Left kidney (tissue), 2 donors: ENCODE measurements around the gene LYPD4. TPM values are rescaled to one million over a fixed set of nuclear protein-coding genes. Genes with fewer than 3 reads are reported as not detected.

Experiments used
- DNase-seq: peaks from one replicate; pipeline ENCODE4 v3.0.0-alpha.2; 2013
- polyA plus RNA-seq: library from polyadenylated mRNA; unstranded; fragments of 120-200 nt; gene quantifications from one replicate; pipeline ENCODE4 v1.2.1, GENCODE V29; 2013; ENCODE audit not compliant: insufficient read length

LYPD4 gene
- polyA plus RNA-seq, 1 donor: not detected

DNA sequence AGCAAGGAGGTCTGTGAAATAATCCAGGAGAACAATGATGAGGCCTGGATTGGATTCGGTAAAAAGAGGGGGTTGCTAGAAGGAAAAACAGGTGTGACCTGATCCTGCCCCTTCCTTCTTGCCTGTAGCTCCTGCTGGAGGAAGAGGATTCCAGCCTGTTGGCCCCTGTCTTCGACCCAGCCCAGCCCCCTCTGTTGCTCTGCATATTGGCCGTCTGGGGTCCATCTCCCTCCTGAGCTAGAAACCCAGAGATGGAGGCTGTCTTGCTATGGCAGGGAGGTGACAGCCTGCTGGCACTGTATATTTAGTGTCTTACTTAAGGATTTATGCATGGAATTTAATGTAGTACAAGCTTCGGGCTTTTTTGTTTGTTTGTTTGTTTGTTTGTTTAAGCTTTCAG lies 7.0 kb upstream of the LYPD4 start:
- DNase-seq: no peak

DNA sequence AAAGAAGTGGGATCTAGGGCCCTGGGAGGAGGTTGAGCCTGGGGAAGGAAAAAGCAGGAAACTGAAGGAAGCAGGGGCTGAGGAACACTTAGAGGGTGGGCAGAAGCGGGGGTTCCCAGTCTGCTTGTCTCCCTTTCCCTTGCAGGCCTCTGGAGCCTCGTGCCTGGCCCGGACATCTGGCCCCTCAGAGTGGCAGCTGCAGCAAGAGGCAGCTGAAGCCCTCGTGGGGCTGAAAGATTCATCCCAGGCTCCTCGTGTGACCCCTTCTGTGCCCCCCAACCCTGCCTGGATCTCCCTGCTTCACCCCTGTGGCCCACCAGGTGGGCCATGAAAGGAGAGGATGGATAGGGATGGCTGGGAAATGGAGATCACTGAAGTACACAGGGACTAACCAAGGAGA lies 5.9 kb upstream of the LYPD4 start:
- no peak for DNase-seq

GRCh38 chr19:41849067-41849466 lies 4.6 kb upstream of the LYPD4 start:
- no peak for DNase-seq

DNA sequence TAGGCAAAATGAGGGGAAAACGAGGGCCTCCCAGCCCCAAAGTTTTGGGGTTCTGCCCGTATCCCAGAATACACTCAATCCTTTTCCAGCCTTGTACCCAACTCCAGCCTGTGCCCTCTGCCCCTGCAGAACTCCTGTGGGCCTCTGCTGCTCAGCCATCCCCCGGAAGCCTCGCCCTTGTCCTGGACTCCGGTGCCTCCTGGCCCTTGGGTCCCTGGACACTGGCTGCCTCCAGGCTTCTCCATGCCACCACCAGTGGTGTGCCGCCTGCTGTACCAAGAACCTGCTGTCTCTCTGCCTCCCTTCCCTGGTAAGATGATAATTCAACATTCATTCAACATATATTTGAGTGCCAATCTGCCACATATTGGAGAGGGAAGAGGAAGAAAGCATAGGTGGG lies 4.2 kb upstream of the LYPD4 start:
- no peak for DNase-seq

- no peak for DNase-seq
These were observed 3.0 kb upstream of the LYPD4 start for GRCh38 chr19:41847351-41848105.

- no peak for DNase-seq
These were observed 638 bp upstream of the LYPD4 start for GRCh38 chr19:41845051-41845590.

- no peak for DNase-seq
These were observed 343 bp upstream of the LYPD4 start, which contains the start of gene DMRTC2 for GRCh38 chr19:41845001-41845050. Gene DMRTC2 (plus strand): TSS chr19:41845042. CDS start chr19:41847429, 2,387 bp downstream.

DNA sequence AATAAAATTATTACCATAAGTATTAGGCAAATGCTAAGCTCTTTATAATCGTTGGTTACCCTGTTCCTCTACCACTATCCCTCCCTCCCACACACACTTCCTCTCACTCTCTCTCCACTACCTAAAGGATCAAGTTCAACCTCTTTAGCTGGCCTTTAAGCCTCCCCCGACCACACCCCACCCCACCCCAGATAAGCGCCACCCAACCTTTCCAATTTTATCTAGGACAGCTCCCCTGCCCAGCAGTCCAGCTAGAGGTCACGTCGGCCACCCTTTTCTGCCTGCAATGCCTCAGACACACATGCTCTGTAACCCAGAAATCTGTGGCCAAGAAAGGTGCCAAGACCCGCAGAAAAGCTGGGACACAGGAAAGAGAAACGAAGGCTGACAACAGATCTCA lies 1.1 kb downstream of the LYPD4 start:
- DNase-seq: no peak

GRCh38 chr19:41839211-41839610 lies 5.3 kb downstream of the LYPD4 start:
- DNase-seq: no peak

DNA sequence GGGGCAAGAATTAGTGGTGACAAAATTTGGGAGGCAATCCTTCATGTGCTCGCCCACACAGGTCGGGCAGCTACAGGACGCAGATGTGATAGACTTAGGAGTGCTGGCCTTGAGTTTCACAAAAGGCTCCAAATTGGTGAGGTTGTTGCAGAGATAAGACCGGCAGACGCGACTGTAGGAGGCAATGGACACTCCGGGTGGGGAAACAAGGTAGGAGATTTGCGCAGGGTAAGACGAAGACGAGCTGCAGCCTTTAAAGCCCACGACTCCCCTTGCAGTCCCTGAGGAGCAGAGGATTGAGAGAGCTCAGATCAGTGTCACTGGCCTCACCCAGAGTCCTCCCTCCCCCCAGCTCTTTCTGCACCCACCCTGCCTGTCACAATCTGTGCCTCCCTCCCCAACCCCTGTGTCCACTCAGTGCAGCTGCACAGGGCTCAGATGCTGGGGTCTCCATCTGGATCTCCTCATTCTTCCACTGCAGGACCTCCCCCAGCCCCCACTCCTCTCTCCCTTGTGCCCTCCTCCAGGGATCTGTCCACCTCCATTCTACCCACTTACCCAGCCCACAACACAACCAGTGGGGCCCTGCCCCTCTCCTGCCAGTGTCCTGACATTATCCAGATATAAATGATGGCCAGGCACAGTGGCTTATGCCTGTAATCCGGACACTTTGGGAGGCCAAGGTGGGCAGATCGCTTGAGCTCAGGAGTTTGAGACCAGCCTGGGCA lies 6.3 kb downstream of the LYPD4 start:
- DNase-seq: no peak

GRCh38 chr19:41821003-41821735 lies 23.3 kb downstream of the LYPD4 start:
- peak; percentile 14 for DNase-seq

DNA sequence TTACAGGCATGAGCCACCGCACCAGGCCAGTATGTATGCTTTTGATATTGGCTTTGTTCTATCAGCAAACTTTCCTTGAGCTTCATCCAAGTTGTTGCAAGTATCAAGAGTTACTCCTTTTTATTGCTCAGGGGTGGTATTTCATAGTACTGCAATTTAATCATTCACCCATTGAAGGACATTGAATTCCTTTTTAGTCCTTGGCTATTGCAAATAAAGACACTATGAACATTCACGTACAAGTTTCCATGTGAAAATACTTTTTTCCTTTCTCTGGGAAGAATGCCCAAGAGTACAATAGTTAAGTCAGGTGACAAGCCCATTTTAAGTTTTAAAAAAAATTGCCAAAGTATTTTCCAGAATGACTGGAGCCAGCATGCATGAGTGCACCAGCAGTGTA lies 27.7 kb downstream of the LYPD4 start:
- DNase-seq: no peak

- no peak for DNase-seq
These were observed 29.2 kb downstream of the LYPD4 start for GRCh38 chr19:41815301-41815700.

DNA sequence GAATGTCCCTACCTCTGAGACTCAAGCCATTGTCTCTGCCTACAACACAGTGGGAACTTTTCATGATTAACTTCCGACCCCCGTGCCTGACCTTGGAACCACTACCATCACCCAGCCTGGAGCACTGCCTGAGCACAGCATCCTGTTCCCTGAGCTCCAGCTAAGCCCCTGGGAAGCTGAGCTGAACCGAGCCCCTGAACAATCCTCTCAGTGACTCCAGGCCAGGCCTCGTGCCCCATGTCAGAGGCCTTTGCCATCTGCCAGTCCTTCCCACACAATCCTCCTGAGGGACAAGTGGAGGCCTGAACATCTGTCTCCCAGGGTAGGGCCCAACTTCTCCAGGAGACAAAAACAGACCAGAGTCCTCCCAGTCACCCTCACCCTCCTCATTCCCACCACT lies 30.6 kb downstream of the LYPD4 start:
- no peak for DNase-seq

DNA sequence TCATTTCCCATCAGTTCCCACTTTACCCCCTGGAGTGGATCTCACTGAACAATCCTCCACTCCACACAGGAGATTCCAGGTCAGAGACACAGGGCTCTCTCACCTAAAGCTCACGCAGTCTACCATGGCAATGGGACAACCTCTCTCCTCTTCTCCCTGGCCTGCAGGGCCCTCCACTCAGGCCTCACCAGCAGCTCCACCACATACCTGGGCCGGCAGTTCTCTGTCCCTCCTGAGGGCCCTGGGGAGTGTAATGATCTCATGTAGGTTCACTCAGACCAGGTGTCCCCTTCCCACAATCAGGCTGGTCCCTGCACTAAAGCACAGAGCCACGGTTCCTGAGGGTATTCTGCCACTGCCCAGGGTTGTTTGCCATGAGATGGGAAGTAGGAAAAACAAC lies 32.5 kb downstream of the LYPD4 start:
- no peak for DNase-seq

GRCh38 chr19:41811036-41811435 lies 33.4 kb downstream of the LYPD4 start:
- DNase-seq: no peak

GRCh38 chr19:41810301-41810700 lies 34.2 kb downstream of the LYPD4 start:
- DNase-seq: no peak

DNA sequence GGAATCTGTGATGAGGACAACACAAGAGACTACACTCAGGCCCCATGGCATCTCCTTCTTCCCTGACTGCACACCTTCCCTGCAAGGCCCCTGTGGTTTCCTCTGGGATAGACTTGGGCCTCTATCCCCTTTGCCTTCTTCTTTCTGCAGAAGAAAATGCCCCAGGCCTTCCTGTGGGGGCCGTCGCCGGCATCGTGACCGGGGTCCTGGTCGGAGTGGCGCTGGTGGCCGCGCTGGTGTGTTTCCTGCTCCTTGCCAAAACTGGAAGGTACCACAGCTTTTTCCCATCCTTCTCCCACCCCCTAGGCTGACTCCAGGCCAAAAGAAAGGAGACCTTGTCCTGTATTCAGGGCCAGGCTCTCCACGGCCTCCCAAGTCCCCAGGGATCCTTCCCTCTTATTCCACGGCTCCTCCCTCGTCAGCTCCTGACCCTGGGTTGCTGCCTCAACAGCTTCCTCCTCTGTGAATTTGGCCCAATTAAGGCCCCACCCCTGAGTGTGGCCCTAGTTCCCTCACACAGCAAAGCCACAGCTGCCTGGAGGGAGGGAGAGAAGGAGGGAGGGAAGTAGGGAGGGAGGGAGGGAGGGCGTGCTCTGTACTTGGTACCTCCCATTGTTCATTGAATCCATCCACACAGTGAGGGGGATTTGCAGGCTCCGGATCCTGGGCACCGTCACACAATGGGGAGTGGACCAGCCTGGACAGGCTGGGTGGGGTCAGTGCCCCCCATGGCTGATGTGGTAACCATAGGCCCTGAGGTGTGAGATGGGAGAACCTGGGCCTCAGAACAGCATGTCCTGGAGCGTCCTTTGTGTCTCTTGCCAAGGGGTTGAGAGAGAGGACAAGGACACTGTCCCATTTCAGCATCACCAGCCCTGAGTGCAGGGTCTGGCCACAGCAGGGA lies 35.6 kb downstream of the LYPD4 start:
- DNase-seq: no peak

DNA sequence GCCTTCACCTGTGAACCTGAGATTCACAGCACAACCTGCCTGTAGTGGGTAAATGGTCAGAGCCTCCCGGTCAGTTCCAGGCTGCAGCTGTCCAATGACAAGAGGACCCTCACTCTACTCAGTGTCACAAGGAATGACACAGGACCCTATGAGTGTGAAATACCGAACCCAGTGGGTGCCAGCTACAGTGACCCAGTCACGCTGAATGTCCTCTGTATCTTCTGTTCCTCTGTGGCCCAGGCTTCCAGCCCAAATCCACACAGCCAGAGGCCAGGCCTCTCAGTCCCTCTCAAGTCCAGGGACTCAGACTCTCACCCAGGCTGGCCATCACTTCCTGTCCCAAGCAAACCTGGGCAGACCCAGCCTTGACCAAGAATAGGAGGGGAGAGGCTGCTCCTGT lies 37.3 kb downstream of the LYPD4 start:
- no peak for DNase-seq

DNA sequence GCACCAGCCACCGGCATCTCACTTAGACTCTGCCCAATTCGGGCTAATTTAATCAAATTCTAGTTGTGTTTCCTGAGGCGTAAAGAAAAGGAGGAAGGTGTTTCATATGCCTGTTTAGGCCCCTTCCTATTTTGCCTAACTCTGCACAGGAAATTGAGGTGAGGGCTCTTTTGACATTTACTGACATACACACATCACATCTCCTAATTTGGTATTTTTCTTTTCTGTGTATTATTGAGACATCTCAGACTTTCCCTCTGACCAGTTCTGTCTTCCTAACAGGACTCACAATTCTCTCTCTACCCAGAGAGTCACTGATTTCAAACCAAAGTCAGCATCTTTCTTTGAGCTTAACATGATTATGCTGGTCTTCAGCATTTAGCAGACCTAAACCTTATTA lies 40.1 kb downstream of the LYPD4 start:
- no peak for DNase-seq

DNA sequence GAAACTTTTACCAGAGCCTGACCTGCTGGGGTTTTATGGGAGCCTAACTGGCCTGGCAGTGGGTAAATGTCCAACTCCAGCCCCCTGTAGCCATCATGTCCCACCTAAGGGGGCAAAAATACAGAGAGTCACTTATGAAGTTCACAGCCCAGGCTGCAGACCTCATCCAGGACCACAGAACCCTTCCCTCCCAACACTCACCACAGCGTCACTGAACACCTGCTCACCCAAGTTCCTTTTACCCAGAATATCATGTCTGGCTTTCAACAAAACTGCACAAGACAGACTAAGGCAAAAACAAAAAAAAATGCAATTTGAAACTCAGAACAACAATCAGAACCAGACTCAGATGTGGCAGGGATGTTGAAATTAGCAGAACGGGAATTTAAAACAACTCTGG lies 41.7 kb downstream of the LYPD4 start:
- DNase-seq: no peak

DNA sequence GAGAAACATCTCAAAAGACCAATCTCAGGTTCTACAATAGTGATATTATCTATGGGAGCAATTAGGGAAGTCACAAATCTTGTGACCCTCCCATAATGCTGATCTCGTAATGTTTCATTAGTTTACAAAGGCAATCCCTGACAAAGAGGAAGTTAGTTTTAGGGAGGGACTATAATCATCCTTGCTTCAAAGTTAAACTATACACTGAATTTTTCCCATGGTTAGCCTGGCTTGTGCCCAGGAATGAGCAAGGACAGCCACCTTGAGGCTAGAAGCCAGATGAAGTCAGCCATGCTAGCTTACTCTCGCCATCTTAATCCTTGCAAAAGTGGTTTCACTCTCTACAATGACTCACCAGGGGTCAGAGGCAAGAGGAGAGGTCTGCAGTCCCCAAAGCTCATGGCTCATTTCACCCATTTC lies 42.7 kb downstream of the LYPD4 start:
- DNase-seq: no peak
